OCI-LY7 (cell line): ENCODE results near the gene GPN3. TPM values are rescaled to one million over a fixed set of nuclear protein-coding genes. Genes with fewer than 3 reads are reported as not detected.

Experiments
- BruUV-seq: library from RNA; stranded (reverse); fragments of 400-500 nt; replicated peaks from 2 replicates; lab custom pipeline; 2021; lab: Mats Ljungman, UMichigan
- CTCF ChIA-PET: fragments of 300-600 bp; sonication (Branson Sonifier 250); formaldehyde crosslinking; loops from one replicate; lab custom pipeline; 2022; ENCODE audit warnings: antibody characterized with exemption; ENCODE audit not compliant: unreplicated experiment; lab: Charles Lee
- POLR2A ChIA-PET: fragments of 300-600 bp; sonication (Branson Sonifier 250); formaldehyde crosslinking; loops from one replicate; lab custom pipeline; 2022; ENCODE audit warnings: antibody characterized with exemption; lab: Charles Lee
- DNase-seq: peaks from one replicate; pipeline ENCODE4 v3.0.0-alpha.2; 2015; ENCODE audit warnings: low spot score
- H2AFZ ChIP-seq: fragments of 200-600 bp; sonication (generic), shearing (Covaris generic); 2 replicates; pipeline ENCODE4 v1.6.1; 2014; ENCODE audit warnings: mild to moderate bottlenecking, antibody characterized with exemption, low read length, moderate library complexity
- H3K27ac ChIP-seq: fragments of 200-600 bp; sonication (generic); 2 replicates; pipeline ENCODE4 v1.5.1; 2014; ENCODE audit warnings: mixed run types, low read depth, mild to moderate bottlenecking, moderate library complexity, low read length, inconsistent platforms; ENCODE audit not compliant: poor library complexity, severe bottlenecking
- H3K36me3 ChIP-seq: fragments of 200-600 bp; sonication (generic); 2 replicates; pipeline ENCODE4 v1.6.1; 2014; ENCODE audit warnings: mild to moderate bottlenecking, antibody characterized with exemption, low read length, moderate library complexity, mixed read lengths; ENCODE audit not compliant: insufficient read depth
- H3K4me1 ChIP-seq: fragments of 200-600 bp; sonication (generic); 2 replicates; pipeline ENCODE4 v1.5.1; 2014; ENCODE audit warnings: mild to moderate bottlenecking, low read length; ENCODE audit not compliant: insufficient read depth, poor library complexity, severe bottlenecking
- H3K4me2 ChIP-seq: fragments of 200-600 bp; sonication (generic); 2 replicates; pipeline ENCODE4 v1.6.1; 2014; ENCODE audit warnings: mild to moderate bottlenecking, low read length
- H3K4me3 ChIP-seq: fragments of 200-600 bp; sonication (generic); 2 replicates; pipeline ENCODE4 v1.5.1; 2014; ENCODE audit warnings: mild to moderate bottlenecking, low read depth, low read length; ENCODE audit not compliant: poor library complexity, severe bottlenecking
- H3K79me2 ChIP-seq: fragments of 200-600 bp; sonication (generic); 2 replicates; pipeline ENCODE4 v1.6.1; 2016; ENCODE audit warnings: low read depth, mild to moderate bottlenecking, low read length, moderate library complexity, mixed read lengths; ENCODE audit not compliant: insufficient read depth
- H3K9me2 ChIP-seq: fragments of 200-600 bp; sonication (generic); 2 replicates; pipeline ENCODE4 v1.6.1; 2016; ENCODE audit warnings: mild to moderate bottlenecking, low read length, mixed read lengths; ENCODE audit not compliant: insufficient read depth
- H3K9me3 ChIP-seq: fragments of 200-600 bp; sonication (generic); 2 replicates; pipeline ENCODE4 v1.6.1; 2014; ENCODE audit warnings: mild to moderate bottlenecking, mixed run types, low read length, mixed read lengths
- H4K20me1 ChIP-seq: fragments of 200-600 bp; sonication (generic); 2 replicates; pipeline ENCODE4 v1.6.1; 2014; ENCODE audit warnings: mild to moderate bottlenecking, antibody characterized with exemption, low read length, moderate library complexity, mixed read lengths; ENCODE audit not compliant: insufficient read depth
- EZH2phosphoT487 ChIP-seq: fragments of 200-600 bp; sonication (generic); IDR thresholded peaks from 2 replicates; pipeline ENCODE4 v1.6.1; 2018; ENCODE audit warnings: low read depth, borderline replicate concordance, mild to moderate bottlenecking, mixed run types, antibody characterized with exemption, low read length, moderate library complexity, mixed read lengths
- intact Hi-C: fragments of 100-400 bp; cut with micrococcal nuclease; formaldehyde crosslinking; loops from one replicate; pipeline ENCODE4 v1.10.0; 2022; ENCODE audit not compliant: unreplicated experiment
- total RNA-seq, 2 experiments: library from RNA; depleted of rRNA in 1 of 2; stranded (reverse); fragments of >200 nt in 1 of 2; shearing (Covaris generic) in 1 of 2; gene quantifications; 2 replicates each; pipeline ENCODE4 v1.2.3, GENCODE V29; 2014 to 2022
- TF ChIP-seq, protein P1 (sequence below): fragments of 200-600 bp; sonication (generic); conservative IDR thresholded peaks from 2 replicates; pipeline ENCODE4 v1.5.1; 2014; ENCODE audit warnings: mild to moderate bottlenecking, antibody characterized with exemption, low read length, moderate library complexity, mixed read lengths

The GPN3 gene
- total RNA-seq, 2 experiments from 2014 or later, result 24.2 to 43.7 TPM

GRCh38 chr12:110426406-110426805, 41.7 kb downstream of the GPN3 start:
- no peaks in the 10 kb centered on the region for H3K9me2 ChIP-seq
- H3K4me1 ChIP-seq, result peaks cover 3% of the 10 kb centered on the region
- CTCF ChIA-PET, result no interaction called here
- intact Hi-C loops, result no loop called here
- TF ChIP-seq, protein P1, sequence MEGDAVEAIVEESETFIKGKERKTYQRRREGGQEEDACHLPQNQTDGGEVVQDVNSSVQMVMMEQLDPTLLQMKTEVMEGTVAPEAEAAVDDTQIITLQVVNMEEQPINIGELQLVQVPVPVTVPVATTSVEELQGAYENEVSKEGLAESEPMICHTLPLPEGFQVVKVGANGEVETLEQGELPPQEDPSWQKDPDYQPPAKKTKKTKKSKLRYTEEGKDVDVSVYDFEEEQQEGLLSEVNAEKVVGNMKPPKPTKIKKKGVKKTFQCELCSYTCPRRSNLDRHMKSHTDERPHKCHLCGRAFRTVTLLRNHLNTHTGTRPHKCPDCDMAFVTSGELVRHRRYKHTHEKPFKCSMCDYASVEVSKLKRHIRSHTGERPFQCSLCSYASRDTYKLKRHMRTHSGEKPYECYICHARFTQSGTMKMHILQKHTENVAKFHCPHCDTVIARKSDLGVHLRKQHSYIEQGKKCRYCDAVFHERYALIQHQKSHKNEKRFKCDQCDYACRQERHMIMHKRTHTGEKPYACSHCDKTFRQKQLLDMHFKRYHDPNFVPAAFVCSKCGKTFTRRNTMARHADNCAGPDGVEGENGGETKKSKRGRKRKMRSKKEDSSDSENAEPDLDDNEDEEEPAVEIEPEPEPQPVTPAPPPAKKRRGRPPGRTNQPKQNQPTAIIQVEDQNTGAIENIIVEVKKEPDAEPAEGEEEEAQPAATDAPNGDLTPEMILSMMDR, result no peak
- no peak for TF ChIP-seq EZH2phosphoT487
- BruUV-seq, result no TSS peak
- no peak for DNase-seq
- H3K9me3 ChIP-seq, result no peaks in the 10 kb centered on the region
- POLR2A ChIA-PET, result interaction anchor here (1.4 kb wide), 1 partner anchor 53 kb away, joined by 4 read pairs; no protein-coding TSS in a partner anchor
- no peak overlapping the region for H3K4me3 ChIP-seq
- H3K79me2 ChIP-seq, result no peaks in the 10 kb centered on the region
- no peaks in the 10 kb centered on the region for H4K20me1 ChIP-seq
- H2AFZ ChIP-seq, result no peak overlapping the region
- H3K36me3 ChIP-seq, result no peaks in the 10 kb centered on the region
- no peak overlapping the region for H3K27ac ChIP-seq
- no peak overlapping the region for H3K4me2 ChIP-seq

DNA sequence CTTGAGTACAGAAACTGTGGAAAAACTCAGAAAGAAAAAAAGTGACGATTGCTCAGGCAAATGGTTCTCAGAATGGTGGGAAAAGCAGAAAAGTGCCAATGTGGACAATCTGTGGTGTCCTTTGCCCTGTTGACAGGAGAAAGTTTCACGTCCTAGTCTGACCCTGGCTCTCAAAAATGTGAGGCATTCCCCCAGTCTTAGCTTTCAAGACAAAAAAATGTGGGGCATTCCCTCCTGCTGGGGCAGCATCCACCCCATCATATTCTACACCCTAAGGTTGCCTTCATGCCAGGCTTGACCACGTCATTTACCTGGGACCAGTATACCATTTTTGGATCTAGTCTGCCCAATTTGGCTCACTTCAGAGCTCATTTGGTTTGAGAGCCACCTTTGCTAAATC, 43.8 kb downstream of the GPN3 start:
- Histone ChIP-seq H3K4me3 (no peak overlapping the region), H3K9me3 (no peaks in the 10 kb centered on the region), H3K4me2 (no peak overlapping the region), H3K4me1 (peaks cover 3% of the 10 kb centered on the region), H3K36me3 (no peaks in the 10 kb centered on the region), H4K20me1 (no peaks in the 10 kb centered on the region), H3K27ac (no peak overlapping the region), H3K9me2 (no peaks in the 10 kb centered on the region), H3K79me2 (no peaks in the 10 kb centered on the region), H2AFZ (peak overlapping the region; percentile 10; the same call in 1 of the 2 replicates)
- intact Hi-C loops, result no loop called here
- ChIA-PET CTCF (no interaction called here), POLR2A (interaction anchor here (0.6 to 1.3 kb wide), 2 partner anchors 67 to 751 kb away, joined by 3 to 4 read pairs; no protein-coding TSS in a partner anchor)
- DNase-seq, result no peak
- no TSS peak for BruUV-seq
- no peak for TF ChIP-seq EZH2phosphoT487
- TF ChIP-seq, protein P1, result no peak

- no TSS peak for BruUV-seq
- Histone ChIP-seq H3K4me1 (peaks cover 25% of the 10 kb centered on the region), H4K20me1 (no peaks in the 10 kb centered on the region), H2AFZ (peak overlapping the region; percentile 62; the same call in 1 of the 2 replicates), H3K79me2 (no peaks in the 10 kb centered on the region), H3K36me3 (no peaks in the 10 kb centered on the region), H3K4me2 (no peak overlapping the region), H3K9me3 (no peaks in the 10 kb centered on the region), H3K9me2 (no peaks in the 10 kb centered on the region), H3K27ac (no peak overlapping the region), H3K4me3 (no peak overlapping the region)
- no peak for DNase-seq
- ChIA-PET POLR2A (interaction anchor here (0.6 to 1.2 kb wide), 4 partner anchors 9 to 13 kb away, joined by 3 to 5 read pairs (median 4); no protein-coding TSS in a partner anchor), CTCF (no interaction called here)
- no peak for TF ChIP-seq EZH2phosphoT487
- TF ChIP-seq, protein P1, result no peak
- intact Hi-C loops, result no loop called here
Observed at GRCh38 chr12:110421701-110422100, 46.4 kb downstream of the GPN3 start.
